SK-N-SH treated with all-trans-retinoic acid at 6 μM for 48 hours (cell line): ENCODE results near the gene ACTRT3.

Source experiments
- TOX ChIP-seq: fragments of 250-450 bp; sonication (Bioruptor Pico); IDR thresholded peaks from 2 replicates; pipeline ENCODE4 v1.8.0; 2021; ENCODE audit warnings: mild to moderate bottlenecking, moderate library complexity, borderline replicate concordance
- ZNF565 ChIP-seq: fragments of 450-650 bp; formaldehyde crosslinking; conservative IDR thresholded peaks from 2 replicates; pipeline ENCODE4 v1.5.0; 2020; ENCODE audit warnings: low read depth, mild to moderate bottlenecking, moderate library complexity

DNA sequence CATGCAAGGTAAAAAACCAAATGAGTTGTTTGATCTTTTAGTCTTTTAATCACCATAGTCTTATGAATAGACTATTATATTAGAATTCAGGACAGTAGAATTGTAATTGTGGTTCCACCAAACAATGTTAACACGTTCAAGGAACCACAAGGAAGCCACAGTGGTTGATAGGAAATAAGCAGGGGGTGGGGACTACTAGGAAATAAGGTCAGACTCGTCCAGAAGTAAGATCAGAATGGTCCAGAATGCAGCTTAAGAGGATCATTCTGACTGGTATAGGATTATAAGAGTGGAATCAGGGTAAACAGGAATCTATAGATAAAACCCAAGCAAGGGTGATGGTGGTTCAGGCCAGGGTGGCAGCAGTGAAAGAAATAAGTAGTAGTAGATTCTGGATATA, 11.4 kb upstream of the ACTRT3 start:
- TF ChIP-seq TOX (CRISPR knock-in tag) (no peak), ZNF565 (CRISPR knock-in tag) (no peak)
